ENCODE results near the gene ATP13A5.

Gene ATP13A5, protein sequence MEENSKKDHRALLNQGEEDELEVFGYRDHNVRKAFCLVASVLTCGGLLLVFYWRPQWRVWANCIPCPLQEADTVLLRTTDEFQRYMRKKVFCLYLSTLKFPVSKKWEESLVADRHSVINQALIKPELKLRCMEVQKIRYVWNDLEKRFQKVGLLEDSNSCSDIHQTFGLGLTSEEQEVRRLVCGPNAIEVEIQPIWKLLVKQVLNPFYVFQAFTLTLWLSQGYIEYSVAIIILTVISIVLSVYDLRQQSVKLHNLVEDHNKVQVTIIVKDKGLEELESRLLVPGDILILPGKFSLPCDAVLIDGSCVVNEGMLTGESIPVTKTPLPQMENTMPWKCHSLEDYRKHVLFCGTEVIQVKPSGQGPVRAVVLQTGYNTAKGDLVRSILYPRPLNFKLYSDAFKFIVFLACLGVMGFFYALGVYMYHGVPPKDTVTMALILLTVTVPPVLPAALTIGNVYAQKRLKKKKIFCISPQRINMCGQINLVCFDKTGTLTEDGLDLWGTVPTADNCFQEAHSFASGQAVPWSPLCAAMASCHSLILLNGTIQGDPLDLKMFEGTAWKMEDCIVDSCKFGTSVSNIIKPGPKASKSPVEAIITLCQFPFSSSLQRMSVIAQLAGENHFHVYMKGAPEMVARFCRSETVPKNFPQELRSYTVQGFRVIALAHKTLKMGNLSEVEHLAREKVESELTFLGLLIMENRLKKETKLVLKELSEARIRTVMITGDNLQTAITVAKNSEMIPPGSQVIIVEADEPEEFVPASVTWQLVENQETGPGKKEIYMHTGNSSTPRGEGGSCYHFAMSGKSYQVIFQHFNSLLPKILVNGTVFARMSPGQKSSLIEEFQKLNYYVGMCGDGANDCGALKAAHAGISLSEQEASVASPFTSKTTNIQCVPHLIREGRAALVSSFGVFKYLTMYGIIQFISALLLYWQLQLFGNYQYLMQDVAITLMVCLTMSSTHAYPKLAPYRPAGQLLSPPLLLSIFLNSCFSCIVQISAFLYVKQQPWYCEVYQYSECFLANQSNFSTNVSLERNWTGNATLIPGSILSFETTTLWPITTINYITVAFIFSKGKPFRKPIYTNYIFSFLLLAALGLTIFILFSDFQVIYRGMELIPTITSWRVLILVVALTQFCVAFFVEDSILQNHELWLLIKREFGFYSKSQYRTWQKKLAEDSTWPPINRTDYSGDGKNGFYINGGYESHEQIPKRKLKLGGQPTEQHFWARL

DNA sequence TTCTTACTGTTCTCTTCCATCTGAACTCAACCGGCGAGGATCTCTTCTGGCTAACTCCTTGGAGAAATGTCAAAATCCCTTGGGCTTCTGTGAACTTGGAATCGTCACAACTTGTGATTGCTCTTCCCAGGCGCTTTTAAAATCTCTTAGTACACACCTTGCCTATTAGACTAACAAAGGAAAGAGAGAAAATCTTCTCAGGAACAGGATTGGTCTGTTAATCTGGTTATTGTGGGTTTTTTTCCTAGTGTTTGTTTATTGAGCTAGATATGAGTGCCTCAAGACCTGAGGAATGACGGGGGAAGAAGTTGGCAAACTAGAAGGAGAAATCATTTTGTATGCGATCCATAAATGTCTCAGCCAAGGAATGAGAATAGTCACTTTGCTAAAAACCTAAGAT is at the start of gene ATP13A5:
ATP13A5 (minus strand) TSS at position 48 of the 400 bp plus-strand sequence; CDS start at position 20, 28 bp downstream.
- DNase-seq (ENCODE audit: low read depth, low spot score): no peak

DNA sequence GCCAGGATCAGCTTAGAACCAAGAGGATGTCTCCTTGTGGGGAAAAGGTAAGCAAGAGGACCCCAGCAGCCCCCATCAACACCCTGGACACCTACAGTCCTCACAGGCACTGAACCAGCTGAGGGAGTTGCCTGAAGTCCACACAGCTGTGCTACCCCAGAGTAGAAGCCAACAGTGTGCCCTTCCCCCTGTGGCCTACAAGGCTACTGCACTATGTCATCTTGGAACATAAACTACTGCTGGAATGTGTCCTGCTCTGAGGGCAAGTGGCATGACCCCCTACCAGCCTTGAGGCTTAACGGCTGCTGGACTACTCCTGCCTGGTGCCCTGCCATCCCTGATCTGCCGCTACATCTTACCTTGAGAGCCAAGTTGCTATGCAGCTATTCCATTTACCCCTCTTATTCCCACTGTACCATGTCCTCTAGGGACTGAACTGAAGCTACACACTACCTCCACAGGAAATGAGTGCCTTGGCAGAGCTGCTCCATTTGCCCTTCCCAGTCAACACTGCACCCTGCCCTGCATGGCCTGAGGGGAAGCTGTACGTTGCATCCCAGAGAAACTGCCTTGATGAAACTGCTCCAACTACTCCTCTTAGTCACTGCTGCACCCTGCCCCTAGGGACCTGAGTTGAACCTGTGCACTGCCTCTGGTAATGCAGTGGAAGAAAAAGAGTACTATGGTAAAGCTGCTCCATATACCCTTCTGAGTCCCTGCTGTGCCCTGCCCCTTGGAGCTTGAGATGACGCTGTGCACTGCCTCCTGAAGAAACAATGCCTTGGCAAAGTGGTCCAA is 40.2 kb upstream of the ATP13A5 start:
- no peak for DNase-seq (ENCODE audit: low read depth, low spot score)

DNA sequence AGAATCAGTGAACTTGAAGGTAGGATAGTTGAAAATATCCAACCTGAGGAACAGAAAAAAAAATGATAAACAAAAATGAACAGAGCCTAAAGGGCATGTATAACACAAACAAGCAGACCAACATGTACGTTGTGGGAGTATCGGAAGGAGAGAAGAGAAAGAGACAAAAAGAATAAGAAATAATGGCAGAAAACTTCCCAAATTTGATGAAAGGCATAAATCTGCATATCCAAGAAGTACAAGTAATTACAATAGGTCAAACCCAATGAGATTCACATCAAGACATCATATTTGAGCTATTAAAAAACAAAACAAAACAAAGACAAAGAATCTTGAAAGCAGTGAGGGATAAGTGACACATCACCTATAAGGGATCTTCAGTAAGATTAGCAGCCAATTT is 38.1 kb upstream of the ATP13A5 start:
- no peak for DNase-seq (ENCODE audit: low read depth, low spot score)

DNA sequence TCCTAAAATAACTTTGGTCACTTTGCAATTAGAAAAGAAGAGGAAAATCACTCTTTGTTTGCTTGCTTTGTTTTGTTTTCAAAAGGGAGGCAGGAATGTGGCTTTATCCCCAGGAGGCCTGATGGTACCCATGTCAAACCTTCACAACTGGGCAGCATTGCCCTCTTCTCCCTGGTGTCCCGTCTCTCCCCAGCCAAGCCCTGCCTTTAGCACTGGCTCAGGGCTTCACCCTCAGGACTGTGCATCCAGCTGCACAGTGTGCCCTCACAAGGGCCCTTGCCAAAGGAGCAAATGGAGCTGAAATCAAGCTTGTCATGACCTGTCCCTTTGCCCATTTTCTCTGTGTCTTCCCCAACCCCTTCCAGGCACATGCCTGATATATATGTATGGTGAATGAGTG is 29.1 kb upstream of the ATP13A5 start:
- DNase-seq (ENCODE audit: low read depth, low spot score): no peak

DNA sequence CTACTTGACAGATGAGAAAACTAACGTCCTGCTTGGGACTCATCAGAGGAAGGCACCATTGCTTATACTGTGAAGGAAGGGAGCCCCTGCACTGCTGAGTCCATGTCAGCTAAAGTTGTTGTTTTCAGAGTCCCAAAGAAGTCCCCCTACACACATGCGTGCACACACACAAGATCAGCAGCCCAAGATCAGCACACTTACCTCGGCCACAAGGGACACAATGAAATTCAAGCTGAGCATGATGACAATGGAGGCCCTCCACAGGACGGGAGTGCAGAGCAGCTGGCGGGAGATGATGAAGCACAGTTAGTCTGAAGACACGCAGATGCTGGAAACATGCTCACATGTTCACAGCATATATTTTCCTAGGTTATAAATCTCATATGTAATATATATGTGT is 28.6 kb upstream of the ATP13A5 start:
- DNase-seq (ENCODE audit: low read depth, low spot score): no peak

DNA sequence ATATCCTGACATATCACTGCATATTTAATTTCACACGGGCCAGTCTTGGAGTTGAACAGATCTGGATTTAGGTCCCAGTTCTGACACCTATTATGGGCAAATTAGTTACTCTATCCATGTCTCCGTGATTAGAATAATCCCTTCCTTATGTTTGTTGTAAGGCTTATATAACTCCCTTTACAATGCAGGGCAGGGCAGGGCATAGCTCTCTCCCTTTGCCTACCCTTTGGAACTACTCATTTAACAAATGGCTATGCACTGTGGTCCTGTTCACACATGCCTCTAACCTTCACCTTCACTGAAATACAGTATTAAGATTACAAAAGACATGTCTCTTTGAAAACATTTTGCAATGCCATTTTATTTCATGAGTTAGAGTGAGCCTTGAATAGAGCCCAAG is 24.8 kb upstream of the ATP13A5 start:
- DNase-seq (ENCODE audit: low read depth, low spot score): no peak

DNA sequence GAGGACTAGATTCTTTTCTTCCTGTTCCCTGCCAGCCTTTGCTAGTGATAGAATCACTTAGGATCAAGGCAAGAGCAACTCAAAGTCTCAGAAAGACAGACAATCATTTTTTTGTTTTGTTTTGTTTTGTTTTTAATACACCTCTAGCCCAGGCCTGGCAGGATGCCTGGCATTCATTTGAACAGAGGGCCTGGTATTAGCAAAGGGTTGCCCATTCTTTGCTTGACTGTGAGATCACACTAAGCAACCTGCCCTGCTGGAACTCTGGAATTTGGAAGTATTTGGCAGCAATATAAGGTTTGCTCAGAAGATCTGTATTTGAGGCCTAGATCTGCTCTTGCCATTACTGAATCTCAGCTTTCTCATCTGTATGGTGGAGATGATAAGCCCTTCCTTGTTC is 21.8 kb upstream of the ATP13A5 start:
- no peak for DNase-seq (ENCODE audit: low read depth, low spot score)

DNA sequence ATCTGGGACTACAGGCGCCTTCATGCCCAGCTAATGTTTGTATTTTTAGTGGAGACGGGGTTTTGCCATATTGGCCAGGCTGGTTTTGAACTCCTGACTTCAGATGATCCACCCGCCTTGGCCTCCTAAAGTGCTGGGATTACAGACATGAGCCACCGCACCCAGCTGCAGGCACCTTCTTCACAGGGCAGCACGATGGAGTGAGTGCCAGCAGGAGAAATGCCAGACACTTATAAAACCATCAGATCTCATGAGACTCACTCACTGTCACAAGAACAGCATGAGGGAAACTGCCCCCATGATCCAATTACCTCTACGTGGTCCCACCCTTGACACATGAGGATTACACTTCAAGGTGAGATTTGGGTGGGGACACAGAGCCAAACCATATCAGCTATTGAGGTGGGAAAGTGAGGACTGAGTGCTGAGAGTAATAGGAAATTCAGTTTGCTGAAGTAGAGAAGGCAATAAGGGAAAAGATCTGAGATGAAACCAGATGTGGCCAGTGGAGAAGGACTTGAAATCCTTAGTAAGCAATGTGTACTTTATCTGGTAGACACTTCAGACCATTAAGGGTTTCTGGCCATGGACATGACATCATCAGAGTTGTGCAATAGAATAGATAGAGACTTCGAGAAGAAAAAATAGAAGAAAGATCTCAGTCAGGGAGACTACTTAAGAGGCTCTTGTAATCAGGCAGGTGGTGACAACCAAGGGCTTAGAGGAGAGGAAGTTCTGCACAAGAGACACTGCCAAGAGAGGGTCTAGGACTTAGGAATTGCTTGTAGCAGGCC is 18.1 kb upstream of the ATP13A5 start:
- DNase-seq (ENCODE audit: low read depth, low spot score): no peak

DNA sequence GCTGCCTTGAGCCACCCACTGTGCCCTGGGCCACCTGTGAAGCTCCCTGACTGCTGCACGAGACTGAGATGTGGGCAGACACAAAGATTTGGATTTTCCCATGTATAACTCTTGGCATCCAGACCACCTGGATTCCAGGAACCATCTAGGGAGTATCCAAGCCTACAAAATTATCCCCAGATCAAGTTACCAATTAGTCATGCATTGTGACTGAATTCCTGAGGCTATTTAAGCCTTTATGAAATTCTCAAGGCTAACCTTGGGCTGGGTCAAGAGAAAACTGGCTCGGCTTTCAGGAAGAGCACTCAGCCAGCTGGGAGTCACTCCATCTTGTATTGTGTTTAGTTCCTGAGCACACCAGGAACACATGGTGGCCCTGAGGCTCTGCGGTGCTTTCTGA is 13.3 kb upstream of the ATP13A5 start:
- no peak for DNase-seq (ENCODE audit: low read depth, low spot score)

DNA sequence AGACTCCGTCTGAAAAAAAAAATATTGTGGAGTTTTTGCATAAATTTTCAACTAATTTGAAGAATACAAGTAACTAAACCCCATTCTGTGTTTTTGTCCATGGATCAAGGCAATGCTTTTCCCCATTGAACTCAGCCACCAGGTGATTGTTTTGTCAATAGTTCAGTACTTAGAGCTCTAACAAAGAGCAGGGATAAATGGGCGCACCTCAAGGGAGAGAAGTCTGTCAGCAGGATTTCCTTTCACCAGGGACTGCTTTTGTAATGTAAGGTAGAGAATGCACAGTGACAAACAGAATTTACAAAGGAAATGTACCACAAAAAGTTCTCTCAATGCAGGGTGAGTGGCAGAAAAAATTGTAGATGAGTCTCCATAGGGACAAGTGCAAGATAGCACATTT is 10.8 kb upstream of the ATP13A5 start:
- DNase-seq (ENCODE audit: low read depth, low spot score): no peak

DNA sequence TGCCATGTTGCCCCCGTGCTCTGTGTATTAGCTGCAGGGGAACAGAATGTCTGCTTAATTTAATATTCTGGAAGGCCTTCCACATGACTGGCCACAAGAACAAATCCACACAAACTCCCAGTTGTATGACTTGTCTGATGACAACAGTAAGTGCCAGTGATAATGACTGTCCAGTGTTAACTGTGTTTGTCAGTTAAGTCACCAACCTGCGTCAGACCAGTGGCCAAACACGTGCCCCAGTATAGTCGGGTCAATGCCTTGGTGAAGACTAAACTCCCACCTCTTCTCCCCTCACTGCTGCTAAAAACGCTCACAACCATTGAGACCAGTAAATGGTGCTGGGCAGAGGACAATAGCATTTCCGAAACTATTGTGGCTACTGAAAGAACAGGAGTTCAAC is 9.8 kb upstream of the ATP13A5 start:
- no peak for DNase-seq (ENCODE audit: low read depth, low spot score)

DNA sequence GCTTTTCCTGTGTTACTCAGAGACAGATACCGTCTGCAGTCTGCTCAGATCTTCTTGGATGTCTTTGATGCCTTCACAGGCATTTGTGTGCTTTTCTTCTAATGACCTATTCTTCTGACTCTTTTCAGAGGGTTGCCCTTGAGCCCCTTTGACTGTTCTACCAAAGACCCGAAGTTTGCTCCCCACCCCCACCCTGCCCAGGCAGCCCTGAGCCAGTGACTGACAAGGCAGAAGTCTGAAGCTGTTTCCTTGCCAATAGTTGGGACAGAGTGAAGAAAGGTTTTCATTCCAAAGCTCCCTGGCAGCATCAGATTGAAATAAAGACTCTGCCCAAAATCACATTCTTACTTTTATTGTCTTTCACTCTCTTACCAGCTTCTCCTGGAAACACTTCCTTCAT is 9.0 kb upstream of the ATP13A5 start:
- DNase-seq (ENCODE audit: low read depth, low spot score): no peak

DNA sequence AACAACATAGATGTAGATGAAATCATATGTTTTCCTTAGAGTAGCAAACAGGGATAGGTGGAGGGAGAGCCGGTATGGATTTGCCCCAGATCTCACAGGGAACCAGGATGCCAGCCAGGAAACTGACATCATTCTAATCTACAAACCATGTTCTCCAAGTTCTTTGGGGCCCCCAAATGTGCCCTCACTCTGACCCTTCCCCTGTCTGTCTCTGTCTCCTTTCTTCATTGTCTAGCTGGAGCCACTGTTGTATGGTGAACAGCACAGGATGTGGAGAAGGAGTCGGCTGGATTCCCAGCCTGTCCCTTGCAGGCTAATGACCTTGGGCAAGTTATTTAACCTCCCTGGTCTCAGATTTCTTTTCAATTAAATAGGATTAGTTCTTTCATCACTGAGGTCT is 962 bp downstream of the ATP13A5 start:
- no peak for DNase-seq (ENCODE audit: low read depth, low spot score)

DNA sequence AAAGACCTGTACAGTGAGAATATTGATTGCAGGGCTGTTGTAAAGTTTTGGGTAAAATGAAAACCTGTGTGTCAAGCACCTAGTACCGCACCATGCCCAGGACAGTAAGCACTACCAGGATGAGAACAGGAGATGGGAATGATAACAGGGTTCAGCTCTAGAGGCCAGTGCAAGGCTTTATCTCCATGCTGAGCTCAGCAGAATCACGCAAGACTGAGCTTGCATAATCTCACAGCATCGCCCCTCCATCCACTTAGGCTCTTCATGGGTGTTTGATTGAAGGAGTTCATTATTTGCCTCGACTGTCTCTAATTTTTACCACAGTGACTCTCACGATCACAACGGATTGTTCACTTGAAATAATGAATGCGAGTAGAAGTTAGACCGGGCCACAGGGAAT is 2.9 kb downstream of the ATP13A5 start:
- DNase-seq (ENCODE audit: low read depth, low spot score): no peak

DNA sequence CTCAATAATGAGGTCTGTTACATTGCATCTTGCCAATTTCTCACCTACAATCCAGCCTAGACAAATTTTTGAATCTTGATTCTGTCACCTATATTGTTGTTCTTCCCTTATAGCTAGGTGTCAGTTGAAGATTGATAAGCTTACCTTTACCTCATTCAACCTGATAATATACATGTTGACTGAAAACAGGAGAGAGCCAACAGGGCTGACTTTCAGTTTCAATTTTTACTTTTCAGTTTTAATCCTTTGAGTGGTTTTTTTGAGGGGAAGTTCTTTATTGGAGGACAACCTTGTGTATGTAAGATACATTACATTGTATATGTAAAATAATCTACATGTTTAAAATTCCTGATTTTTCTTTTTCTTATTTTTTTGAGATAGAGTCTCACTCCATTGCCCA is 5.8 kb downstream of the ATP13A5 start:
- DNase-seq (ENCODE audit: low read depth, low spot score): no peak

DNA sequence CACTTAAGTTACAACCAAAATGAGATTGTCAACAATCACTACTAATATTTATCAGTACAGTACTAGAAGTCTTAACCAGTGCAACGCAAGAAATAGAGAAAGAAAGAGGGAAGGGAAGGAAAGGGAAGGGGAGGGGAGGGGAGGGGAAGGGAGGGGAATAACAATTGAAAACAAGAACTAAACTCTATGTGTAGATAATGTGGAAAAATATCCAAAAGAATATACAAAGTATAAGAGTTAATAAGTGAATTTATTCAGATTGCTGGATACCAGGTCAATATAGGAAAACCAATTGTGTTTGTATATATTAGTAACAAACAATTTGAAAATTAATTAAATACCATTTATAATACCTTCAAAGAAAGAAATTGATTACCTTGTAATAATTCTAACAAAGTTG is 10.7 kb downstream of the ATP13A5 start:
- no peak for DNase-seq (ENCODE audit: low read depth, low spot score)

DNA sequence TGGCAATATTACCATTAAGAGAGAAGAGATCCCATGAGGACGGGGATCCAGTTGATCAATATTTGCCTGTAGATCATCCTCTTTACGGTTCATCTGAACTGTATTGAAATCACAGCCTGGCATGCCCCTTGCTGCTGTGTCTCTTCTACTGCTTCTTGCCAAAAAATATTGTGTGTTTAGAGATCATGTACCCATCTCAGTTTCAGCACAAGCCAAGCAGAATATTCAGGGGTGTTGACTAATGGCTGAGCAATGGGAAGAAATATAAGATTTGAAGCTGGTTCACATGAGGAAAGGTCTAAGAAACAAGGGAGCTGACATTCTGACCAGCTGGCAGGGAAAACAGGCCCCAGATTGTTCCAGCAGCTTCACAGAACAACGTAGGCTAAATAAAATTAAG is 21.3 kb downstream of the ATP13A5 start:
- DNase-seq (ENCODE audit: low read depth, low spot score): no peak

DNA sequence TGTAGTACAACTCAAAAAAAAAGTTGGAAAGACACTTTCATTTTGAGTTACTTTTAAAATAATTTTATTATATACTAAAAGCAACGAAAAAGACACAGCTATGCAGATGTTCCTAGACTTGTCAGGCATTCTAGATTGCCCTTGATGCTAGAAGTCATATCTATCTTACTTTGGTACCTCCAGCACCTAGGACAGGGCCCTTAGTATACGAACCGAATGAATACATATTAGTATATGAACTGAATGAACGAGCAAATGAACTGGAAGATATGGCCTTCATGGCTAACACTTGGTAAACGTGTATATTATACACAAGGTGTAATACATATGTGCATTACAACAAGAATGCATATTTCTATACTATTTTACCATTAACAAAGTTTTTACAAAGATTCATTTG is 24.1 kb downstream of the ATP13A5 start:
- DNase-seq (ENCODE audit: low read depth, low spot score): no peak

DNA sequence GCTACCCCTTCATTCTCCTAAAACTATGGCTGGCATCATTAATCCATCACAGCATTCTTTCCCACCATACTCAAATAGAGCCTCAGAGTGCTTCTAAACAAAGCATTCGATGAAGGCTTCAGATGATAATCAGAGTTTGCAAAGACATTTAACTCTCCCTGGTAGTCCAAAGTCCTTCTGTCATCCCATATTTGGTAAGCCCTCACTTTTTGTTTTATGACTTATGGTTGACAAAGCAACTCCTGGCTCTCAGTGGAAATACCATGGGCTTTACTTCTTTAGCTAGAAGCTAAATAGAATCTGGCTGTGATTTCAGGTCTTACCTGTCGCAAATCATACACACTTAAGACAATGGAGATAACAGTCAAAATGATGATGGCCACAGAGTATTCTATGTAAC is 27.8 kb downstream of the ATP13A5 start:
- DNase-seq (ENCODE audit: low read depth, low spot score): no peak

DNA sequence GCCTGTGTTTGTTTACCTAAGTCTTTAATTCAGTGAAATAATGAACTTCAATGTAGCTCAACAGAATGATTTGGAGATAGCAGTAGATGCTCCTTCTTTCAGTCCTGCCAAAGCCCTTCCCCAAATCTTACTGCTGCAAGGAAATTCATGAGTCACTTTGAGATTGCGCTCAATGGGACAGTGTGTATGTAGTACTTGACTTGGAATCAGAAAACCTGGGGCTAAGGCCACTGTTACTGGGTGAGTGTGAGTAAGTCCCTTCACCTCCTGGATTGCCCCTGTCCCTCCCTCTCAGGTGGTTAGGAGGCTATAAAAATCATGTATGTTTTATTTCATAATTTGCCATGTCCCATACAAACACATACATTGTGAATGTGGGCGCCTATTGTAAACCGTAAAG is 29.9 kb downstream of the ATP13A5 start:
- DNase-seq (ENCODE audit: low read depth, low spot score): no peak

All from activated naive CD8-positive, alpha-beta T cell treated with anti-CD3 and anti-CD28 coated beads, Interleukin-2, amount 50 U/mL, for 16 hours (primary cell).